ENCODE measurements around the gene RRP15.
A peak's percentile ranks its signal among the peaks of the same experiment; 100 is the strongest.

Gene RRP15, protein sequence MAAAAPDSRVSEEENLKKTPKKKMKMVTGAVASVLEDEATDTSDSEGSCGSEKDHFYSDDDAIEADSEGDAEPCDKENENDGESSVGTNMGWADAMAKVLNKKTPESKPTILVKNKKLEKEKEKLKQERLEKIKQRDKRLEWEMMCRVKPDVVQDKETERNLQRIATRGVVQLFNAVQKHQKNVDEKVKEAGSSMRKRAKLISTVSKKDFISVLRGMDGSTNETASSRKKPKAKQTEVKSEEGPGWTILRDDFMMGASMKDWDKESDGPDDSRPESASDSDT

DNA sequence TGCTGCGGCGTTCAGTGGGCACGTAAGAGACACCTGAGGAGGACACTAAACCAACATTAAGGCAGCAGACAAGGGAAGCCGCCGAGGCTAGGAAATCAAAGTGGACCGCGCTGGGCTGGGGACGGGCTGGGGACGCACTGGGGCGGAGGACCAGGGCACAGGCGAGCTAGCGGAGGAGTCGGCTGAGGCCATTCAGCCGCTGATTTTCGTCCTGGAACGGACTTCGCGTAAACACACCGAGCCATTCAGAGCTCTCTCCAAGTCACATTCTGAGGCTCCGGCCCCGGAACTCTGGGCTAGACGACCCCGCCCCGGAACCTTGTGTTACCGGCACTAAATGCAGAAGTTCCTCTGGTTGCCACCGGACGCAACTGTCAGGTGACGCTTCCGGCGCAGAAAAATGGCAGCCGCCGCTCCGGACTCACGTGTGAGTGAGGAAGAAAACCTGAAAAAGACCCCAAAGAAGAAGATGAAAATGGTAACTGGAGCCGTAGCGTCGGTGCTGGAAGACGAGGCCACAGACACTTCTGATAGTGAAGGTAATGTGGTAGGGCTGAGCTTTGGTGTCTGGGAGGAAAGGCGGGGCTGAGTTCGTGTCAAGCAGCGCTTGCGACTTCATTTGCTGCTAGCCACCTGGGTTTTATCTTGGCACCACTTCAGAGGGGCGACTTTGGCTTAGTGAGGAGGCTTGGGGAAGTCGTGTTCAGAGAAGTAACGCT lies at the start of gene RRP15:
Gene RRP15, plus strand, starts transcription at position 377 of the 719 bp plus-strand sequence. Its CDS starts 24 bp downstream, at position 401.
- peak; percentile 85 for DNase-seq (ENCODE audit: low spot score)

DNA sequence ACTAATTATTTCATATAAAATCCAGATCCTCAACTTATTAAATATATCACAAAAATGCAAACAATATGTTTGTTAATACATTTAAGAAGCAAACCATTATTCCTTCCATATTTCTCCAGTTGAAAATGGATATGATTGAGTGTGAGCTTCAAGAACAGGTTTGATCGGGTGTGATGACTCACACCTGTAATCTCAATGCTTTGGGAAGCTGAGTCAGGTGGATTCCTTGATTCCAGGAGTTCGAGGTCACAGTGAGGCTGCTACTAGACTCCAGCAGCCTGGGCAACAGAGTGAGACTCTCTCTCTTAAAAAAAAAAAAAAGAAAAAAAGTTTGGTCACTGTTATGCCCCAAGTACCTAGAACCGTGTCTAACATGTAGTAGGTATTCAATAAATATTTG lies 42.9 kb upstream of the RRP15 start:
- no peak for DNase-seq (ENCODE audit: low spot score)

DNA sequence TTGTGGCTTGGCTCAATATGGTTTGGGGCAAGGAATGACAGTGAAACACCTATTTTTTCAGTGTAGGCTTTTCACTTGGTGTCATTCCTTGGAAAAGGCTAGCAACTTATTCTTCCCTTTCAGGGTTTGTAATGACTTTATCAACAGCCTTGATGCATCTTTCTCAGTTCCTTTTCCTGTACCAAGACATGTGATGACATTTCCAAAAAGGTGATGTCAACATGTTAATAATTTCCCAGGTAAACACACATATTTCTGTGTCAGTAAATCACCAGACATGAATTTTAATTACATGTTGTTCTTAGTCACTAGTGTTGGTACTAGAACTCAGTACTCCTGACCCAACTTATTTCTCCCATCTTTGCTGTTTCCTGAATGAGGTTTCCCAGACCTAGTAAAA lies 37.8 kb upstream of the RRP15 start:
- no peak for DNase-seq (ENCODE audit: low spot score)

DNA sequence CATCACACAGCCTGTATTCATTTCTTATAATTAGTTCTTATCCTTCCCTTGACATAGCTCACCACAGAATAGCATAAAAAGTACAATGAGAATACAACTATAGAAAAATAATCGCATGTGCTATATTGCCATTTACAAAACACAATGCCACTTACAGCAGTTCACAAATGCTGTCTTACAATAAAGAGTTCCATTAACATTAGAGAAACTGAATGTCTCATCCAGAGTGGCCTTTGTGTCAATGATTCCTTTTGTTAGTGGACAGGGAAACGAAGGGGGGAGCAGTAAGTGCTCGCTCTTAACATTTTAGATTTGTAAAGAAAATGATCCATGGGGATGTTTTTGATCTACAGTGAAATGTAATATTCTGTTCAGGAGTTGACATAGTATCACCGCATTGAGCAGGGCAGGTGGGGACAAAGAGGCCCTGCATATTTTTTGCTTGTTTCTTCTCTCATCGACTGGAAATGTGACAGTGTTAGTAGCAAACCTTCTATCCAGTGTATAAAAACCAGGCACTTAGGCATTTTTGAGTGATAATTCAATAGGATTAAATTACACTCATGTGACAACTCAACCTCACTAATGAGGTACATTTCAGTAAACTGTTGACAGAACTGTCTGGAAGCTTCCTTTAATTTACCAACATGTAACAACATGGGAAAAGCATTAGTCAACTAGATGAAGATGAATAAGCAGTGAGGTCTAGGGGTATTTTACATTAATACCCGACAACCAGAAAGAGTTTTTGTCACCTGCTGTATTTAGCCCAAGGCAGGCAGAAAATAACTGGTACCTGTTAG lies 35.6 kb upstream of the RRP15 start:
- DNase-seq (ENCODE audit: low spot score) = no peak

DNA sequence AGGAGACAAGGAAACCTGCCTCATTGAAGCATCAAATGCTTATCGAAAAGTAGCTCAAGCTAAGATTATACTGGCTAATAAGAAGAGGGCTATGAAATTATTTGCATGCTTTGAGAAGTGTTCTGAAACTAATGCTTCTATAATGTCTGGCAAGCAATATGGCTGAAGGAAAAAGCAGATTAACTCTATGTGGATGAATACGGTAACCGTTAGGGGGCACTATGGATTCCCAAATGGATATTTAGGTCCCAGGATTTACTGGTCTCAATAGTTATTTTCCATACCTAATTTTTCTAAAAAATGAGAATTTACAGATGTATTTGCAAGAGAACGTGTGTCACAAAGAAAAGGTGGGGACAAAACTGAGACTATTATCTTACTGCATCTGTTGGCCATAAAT lies 34.6 kb upstream of the RRP15 start:
- DNase-seq (ENCODE audit: low spot score) = no peak

DNA sequence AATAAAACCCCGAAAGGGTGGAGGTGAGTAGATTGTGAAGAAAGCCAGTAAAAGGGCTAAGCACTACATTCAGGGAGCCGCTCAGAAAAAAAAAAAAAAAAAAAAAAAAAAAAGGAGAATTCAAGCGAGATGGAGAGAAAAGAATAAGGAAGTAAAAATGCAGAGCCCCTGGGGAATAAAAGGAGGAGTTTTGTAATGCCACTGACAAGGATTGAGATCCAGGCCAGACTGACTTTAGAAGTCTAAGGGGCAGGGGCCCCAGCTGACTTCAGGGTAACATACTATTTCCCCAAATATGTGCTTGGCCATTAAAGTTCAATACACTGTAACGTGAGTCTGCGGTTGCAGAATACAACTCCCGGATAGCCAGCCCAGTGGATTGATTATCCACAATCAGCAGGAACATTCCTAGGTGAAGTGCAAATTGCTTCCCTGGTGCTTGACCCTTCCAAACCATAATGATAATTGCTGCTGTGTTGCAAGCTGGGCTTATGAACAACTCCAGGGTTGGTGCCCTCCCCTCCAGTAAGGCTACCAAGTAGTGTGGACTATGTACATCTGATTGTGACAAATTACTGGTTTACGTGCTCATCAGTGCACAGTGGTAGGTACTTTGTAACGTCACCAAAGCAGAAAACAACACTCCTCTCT lies 30.7 kb upstream of the RRP15 start:
- DNase-seq (ENCODE audit: low spot score) = no peak

DNA sequence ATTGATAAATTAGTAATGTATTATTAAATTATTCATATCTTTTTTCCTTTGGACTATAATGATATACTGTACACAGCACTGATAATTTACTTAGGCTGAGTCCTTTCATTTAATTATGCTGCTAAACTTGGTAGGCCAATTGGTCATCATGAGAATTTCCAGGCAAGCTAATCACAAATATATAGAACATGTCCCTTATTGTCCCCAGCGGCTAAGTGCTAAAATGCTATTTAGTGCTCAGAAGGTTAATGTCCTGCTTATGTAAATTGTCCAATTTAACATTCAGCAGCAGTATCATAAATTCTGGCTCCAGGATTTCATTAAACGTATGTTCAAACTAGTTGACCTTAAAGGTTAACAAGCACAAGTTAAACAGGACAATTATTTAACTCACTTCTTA lies 30.0 kb upstream of the RRP15 start:
- no peak for DNase-seq (ENCODE audit: low spot score)

DNA sequence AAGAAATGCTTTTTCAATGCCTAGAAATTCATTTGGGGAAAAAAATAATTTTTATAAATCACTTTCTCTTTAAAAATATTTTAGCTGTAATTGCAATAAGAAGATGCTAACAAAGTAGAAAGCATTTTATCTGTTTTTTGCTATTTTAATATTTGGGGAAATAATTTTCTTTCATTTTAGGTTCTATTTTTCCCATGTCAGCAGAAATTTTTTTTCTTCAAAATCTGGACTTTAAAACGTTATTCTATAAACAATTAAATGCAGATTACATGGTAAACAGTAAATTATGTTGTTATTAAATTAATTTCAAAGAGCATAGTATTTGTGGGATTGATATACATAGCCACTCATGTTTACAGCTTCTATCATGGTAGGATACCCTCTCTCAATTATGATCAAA lies 27.7 kb upstream of the RRP15 start:
- DNase-seq (ENCODE audit: low spot score) = no peak

DNA sequence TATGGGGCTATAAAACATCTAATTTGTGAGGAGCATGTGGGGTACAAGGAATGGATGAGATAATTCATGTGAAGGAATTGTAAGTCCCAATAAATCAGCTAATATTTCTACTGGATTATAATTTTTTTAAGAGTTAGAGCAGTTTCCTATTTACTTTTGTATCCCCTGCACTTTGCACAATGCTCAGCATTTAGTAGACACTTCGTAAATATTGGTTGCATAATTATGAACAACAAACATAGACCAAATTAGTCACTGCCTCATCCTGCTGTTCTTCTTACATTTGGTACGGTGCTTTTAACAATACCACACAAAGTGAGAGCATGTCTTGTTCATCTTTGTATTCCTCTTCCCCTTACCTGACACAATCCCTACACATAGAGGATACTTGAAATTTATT lies 27.1 kb upstream of the RRP15 start:
- no peak for DNase-seq (ENCODE audit: low spot score)

DNA sequence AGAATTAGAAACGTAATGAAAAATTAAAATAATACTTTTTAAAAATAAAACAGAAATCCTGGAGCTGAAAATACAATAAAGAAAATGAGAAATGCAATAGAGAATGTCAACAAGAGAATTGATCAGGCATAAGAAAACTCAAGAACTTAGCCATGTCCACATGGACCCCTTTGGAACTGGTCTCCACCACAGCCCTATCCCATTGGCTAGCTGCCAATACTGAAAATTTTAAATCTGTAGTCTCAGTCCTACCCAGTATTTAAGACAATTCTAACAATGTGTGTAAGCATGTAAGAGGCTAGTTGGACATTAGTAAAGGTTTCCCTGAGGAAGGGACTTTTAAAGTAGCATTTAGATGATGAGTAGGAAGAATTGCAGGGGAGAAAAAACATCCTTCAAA lies 25.8 kb upstream of the RRP15 start:
- DNase-seq (ENCODE audit: low spot score) = no peak

DNA sequence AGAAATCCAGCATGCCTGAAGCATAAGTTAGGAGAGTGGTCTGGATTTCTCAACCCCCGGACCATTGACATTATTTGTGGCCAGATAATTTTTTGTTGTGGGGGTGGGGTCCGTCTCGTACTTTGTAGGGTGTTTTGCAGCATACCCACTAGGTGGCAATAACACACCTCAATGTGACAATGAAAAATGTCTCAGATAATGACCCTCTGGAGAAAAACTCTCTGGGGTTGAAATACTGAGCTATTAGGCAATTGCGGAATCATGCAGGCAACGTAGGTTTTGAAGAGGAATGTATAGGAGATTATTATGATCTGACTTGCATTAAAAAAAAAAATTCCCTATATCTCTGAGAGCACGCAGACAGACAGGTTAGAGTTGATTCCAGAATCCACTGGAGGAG lies 25.3 kb upstream of the RRP15 start:
- DNase-seq (ENCODE audit: low spot score) = peak; percentile 39

DNA sequence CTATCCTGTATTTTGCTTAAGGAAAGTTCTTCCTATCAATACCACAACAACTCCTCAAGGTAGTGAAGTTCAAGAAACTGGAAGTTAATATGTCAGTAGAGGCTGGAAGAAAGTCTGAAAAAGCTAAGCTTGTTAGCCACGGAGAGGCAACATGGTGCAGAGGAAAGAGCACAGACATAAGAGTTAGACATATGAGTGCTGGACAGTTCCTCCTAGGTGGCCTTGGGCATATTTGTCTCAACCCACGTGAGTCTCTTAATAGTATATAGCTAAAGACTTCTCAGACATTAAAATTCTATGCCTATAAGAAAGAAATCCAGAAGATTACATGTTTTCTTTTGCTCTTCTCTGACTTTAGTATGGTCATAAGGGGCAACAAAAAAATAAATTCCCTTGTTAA lies 22.8 kb upstream of the RRP15 start:
- no peak for DNase-seq (ENCODE audit: low spot score)

DNA sequence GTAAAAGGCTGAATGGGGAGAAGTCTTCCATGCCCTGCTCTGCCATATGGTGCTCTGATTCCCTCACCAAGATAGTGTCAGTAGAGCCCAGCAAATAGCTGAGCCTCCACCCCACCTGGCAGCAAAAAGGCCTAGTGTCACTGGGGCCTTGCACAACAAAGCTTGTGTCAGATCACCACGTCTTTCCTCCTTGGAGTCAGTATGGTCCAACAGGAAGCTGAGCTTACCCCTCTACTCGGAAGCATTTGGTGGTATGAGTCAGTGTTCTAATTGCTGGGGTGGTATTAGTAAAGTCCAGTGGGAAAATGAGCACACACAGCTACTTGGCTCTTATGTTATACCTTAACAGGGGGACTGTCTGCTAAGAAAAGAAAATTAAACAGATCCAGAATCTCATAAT lies 18.7 kb upstream of the RRP15 start:
- peak; percentile 20 for DNase-seq (ENCODE audit: low spot score)

DNA sequence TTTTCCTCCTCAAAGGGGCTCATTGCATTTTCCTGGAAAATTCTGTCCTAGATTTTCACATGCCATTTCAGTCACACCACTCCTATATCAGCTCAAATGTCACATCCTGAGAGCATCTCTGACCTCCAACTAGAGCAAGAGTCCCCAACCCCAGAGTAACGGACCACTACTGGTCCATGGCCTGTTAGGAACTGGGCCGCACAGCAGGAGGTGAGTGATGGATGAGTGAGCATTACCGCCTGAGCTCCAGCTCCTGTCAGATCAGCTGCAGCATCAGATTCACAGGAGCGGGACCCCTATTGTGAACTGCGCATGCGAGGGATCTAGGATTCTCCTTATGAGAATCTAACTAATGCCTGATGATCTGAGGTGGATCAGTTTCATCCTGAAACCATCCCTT lies 12.7 kb upstream of the RRP15 start:
- no peak for DNase-seq (ENCODE audit: low spot score)

DNA sequence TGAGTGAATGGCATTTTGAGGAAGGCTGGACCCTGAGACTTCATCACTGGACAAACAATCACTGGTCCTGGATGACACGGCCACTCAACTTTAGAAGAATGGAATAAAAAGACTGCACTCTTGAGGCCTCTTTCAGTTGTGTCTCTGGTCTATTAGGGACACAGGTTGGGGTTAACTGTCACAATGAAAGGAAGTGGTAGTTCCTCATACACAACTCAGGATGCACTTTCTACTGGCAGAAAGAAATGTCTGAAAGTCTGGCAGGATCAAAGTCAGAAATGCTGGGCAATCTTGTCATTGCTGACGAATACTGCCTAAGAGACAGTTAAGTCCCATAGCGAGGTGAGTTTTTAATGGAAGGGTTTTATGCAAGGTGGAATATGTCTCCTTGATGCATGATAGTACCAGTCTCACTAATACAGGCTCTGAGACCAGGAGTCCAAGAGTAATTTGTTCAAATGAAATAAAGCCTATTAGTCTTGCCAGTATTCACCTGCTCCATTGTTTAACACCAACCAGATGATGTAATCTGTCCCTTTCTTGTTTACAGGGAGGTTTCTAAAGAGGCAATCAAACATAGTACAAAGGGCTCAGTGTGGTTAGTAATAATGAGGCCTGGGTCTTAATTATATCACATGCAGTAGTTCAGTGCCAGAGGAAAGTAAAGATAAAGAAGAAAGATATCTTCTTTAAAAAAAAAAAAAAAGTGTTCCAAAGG lies 11.2 kb upstream of the RRP15 start:
- peak; percentile 64 for DNase-seq (ENCODE audit: low spot score)

DNA sequence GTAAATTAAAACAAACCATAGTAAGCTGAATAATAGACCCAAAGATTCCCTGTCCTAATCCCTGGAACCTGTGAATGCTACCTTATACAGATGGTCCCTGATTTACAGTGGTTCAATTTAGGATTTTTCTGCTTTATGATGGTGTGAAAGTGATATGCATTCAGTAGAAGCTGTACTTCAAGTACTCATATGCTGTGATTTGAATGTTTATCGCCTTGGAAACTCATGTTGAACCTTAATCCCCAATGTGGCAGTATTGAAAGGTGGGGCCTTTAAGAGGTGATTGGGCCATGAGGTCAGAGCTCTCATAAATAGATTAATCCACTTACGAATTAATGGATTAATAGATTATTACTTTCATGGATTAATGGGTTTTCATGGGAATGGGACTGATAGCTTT lies 10.6 kb upstream of the RRP15 start:
- no peak for DNase-seq (ENCODE audit: low spot score)

DNA sequence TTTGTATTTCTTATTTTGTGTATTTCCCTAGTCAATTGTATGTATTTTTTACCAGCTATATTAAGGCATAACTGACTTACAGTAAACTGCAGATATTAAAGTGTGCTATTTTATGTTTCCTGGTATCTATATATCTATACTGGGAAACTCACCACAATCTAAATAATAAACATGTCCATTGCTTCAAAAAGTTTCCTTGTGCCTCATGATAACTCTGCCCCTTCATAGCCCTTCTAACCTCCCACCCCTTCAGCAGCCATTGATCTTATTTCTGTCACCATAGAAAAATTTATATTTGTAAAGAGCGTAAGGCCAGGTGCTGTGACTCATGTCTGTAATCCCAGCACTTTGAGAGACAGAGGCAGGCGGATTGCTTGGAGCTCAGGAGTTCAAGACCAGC lies 9.3 kb upstream of the RRP15 start:
- no peak for DNase-seq (ENCODE audit: low spot score)

DNA sequence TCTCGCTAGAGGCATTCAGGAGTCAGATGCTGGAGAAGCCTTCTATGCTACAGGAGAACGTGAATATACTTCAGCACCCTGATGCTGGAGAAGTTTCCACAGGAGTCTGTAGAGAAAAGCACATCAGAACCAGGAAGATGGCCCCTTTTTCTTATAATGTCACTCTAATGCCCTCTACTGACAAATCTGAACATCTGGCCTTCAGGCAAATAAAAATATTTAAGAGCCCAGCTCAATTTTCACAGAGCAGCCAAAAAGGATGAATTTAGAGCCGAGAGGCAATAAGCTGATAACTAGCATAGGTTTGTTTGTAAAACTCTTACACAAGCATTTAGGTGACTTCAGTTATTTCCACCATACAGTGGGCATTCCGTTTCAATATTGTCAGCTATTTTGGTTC lies 3.8 kb upstream of the RRP15 start:
- no peak for DNase-seq (ENCODE audit: low spot score)

DNA sequence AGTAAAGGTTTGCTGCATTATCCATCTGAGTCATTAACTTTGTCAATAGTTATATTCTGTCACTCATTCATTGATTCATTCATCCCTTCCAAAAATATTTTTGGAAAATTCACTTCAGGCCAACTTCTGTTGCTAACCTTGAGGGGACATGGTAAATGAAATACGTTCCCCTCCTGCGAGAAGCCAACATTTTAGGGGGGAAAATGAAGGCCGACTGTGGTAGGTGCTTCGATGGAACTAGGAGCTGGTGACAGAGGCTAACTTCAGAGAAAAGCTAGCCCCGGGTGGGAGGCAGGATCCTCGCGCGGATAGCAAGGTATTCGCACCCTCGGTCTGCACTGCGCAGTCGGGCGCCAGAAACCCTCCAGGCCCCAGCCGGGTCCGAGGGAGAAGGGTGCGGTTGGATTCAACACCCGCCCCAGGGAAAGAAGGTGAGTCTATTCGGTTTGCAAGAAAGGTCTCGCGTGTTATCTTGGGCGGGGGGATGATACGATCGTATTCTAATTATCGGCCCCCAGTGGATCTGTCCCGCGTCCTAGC lies 646 bp upstream of the RRP15 start:
- DNase-seq (ENCODE audit: low spot score) = no peak

DNA sequence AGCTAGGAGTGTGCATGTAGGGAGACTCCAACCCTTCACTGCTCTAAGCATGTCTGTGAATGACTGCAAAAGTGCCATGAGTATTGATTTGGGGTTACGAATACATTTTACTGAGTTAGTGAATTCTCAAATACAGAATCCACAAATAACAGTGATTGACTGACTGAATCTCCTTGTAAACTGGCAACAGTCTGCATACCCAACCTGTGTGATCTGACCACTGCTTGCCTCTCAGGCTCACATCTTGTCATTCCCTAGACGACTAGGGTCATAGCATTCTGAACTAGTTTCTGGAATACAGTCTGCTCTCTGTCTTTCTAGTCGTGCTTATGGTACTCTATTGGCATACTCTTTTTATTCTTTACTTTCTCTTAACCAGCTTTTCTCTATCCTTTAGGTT lies 7.4 kb downstream of the RRP15 start:
- no peak for DNase-seq (ENCODE audit: low spot score)

DNA sequence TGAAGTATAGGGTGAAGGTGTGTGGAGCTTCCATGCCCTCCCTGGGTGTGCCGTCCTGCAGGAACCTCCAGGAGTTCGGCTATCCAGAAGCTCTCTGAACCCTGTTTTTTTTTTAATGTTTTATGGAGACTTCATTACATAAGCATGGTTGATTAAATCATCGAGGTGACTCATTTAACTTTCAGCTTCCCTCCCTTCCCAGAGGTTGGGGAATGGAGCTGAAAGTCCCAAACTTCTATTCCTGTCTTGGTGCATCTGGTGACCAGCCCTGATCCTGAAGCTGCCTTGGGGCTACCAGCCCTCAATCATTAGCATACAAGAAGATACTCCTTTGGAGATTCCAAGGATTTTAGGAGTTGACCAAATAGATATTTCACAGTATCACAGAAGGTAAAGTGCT lies 9.5 kb downstream of the RRP15 start:
- no peak for DNase-seq (ENCODE audit: low spot score)

DNA sequence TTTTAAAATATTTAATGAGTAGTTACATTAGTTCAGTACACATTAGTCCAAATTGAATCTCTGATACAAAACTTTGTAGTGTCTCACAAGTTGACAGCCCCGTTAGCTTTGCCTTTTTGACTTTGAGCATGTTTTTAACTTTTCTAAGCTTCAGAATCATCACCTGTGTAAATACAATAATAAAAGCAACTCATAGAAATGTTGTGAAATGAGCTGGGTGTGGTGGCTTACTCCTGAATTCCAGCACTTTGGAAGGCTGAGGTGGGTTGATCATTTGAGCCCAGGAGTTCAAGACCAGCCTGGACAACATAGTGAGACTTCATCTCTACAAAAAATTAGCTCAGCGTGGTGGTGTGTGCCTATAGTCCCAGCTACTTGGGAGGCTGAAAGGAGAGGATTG lies 11.1 kb downstream of the RRP15 start:
- DNase-seq (ENCODE audit: low spot score) = no peak

All from SW480 (cell line).